NAMALWA (cell line): Measurements from ENCODE around the gene NPIPB9.
A peak's percentile ranks its signal among the peaks of the same experiment; 100 is the strongest.
"Not testable (repeated sequence)": the region's sequence is repeated elsewhere in the genome, so short reads cannot be mapped to it uniquely, and the experiment has no call there.

Source experiments
- DNase-seq: peaks from one replicate; pipeline ENCODE4 v3.0.0-alpha.2; 2015; ENCODE audit warnings: low spot score

NPIPB9 gene

DNA sequence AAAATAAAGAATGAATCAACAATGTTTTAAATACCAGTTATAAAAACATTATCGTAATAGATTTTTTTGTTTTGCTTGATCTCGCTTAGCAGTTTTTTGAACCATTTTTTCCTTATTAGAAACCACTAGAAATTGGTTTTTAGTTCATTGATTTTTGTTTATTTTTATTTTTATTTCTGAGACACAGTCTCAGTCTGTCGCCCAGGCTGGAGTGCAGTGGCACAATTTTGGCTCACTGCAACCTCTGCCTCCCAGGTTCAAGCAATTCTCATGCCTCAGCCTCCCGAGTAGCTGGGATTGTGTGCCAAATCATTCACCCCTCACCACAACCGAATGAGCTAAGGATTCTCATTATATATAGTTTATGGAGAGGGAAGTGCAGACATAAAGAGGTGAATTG is at the start of gene NPIPB9:
NPIPB9 (plus strand) TSS at position 301 of the 400 bp plus-strand sequence.
- not testable (repeated sequence) for DNase-seq

DNA sequence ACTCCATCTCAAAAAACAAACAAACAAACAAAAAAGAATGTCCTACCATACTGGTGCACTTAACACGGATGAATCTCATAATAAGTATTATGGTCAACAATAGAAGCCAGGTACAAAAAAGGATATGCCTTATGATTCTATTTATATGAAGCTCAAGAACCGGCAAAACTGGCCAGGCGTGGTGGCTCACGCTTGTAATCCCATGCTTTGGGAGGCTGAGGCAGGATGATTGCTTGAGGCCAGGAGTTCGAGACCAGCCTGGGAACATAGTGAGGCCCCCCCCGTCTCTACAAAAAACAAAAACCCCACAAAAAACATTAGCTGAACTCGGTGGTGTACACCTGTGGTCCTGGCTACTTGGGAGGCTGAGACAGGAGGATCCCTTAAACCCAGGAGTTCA is 47.3 kb upstream of the NPIPB9 start:
- DNase-seq: not testable (repeated sequence)

DNA sequence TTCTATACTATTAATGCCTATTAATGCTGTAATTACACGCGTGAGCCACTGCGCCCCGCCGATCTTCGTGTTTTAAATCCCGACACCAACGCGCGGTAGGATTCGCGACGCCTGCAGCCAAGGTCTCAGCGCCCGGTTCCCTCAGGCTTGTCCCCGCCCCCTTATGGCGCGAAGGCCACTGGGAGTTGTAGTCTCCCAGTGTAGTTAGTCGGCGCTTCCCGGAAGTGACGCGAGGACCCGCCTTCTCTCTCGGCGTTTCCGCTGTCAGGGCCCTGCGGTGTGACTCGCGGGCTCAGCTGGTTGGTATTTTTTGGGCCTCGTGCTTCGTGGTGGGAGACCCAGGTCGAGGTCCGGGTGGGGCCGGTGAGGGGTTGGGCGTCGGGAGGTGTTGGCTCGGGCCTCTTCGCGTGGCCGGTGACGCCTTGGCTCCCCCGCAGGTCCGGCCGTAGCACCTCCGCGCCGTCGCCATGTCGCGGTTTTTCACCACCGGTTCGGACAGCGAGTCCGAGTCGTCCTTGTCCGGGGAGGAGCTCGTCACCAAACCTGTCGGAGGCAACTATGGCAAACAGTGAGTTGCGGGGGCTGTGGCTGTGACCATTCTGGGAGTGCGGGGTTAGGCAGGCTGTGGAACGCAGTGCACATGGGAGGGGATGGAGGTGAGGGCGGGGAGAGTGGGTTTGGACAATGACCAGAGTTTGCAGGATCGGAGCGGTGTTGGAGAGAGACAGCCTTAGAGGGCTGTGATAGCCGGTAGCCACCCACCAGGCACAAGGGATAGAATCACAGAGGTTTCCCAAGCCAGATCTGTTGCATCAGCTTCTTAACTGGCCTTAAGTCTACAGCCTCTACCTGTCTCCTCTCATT is 40.1 kb upstream of the NPIPB9 start, which contains the start of gene EIF3C:
EIF3C (plus strand) TSS at position 245 of the 864 bp plus-strand sequence; CDS start at position 468, 223 bp downstream.
- not testable (repeated sequence) for DNase-seq

DNA sequence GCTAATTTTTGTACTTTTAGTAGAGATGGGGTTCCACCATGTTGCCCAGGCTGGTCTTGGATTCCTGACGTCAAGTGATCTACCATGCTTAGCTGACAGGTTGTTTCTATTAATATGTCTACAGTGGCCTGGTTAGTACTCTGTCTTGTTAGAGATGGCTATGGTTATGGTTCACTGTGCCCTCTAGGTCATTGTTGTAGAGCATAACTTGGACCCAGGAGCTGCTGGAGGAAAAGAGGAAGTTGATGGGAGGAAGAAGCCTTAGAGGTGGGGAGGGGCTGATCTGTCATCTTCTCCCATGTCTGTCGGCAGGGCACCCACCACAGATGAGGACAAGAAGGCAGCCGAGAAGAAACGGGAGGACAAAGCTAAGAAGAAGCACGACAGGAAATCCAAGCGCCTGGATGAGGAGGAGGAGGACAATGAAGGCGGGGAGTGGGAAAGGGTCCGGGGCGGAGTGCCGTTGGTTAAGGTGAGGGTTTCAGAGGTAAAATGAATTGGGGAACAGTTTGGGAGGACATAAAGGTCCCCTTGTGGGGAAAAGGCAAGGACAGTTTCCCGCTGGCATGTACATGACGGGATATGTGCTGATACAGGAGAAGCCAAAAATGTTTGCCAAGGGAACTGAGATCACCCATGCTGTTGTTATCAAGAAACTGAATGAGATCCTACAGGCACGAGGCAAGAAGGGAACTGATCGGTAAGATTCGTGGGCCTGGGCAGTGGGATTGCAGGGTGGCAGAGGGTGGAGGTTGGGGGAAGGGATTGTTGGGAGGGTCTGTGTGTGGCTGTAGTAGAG is 28.5 kb upstream of the NPIPB9 start:
- DNase-seq: not testable (repeated sequence)

DNA sequence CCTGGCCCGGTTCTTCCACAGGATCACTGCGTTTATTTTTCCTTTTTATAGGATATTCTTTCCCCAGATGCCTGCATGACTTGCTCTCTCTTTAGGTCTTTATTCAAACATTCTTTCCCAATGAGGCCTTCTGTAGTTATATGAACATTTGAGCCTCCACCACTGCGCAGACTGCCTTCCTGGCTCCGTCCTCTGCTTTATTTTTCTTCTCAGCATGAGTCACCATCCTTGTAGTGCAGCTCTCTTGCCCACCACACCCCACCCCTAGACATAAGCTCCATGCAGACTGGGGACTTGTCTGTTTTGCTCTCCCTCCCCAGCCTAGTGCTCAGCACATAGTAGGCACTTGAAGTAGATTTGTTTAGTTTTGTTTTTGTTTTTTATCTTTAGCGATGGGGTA is 20.3 kb upstream of the NPIPB9 start:
- not testable (repeated sequence) for DNase-seq

DNA sequence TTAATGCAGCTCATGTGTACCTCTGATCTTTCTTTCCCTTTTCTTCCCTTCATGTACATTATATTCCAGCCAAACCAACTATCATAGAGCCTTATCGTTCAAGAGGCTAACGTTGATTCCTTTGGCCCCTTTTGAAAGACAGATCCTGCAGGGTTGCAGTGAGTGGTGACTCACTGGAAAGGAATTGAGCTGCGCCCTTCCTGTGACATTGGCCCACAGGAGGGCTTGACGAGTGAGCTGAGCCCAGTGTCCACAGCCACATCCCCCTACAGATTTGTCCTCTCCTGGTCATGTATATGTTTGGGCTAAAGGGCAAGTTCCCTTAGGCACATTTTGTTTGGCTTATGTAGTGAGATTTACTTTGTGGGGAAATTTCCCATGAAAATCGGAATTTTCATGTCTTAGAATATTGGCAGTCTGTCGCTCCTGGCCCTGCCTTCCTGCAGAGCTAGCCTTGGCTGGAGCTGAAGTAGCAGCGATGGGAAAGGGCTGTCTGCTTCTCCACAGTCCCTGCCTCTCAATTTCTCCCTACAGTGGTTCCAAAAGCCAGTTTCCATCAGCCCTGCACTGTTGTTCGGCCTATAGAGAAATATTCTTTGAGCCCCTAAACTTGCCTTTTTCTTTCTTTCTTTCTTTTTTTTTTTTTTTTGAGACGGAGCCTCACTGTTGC is 19.0 kb upstream of the NPIPB9 start:
- DNase-seq: not testable (repeated sequence)

DNA sequence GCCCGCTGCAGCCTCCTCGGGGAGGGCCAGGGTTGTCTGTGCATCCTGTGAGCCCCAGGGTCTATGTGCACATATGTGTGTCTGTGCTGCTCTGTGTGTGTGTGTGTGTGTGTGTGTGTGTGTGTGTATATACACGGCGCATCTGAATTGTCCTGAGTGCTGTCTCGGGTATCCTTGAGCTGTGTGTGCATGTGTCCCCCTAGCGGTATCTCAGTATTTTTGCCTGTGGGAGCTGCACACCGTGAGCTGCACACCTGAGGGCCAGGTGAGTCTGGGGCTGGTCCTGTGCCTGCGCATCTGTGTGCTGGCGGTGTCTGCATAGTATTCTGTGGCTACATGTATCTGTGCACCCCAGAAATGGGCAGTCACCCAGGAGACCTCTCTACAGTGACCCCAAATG is 11.8 kb upstream of the NPIPB9 start:
- DNase-seq: not testable (repeated sequence)

DNA sequence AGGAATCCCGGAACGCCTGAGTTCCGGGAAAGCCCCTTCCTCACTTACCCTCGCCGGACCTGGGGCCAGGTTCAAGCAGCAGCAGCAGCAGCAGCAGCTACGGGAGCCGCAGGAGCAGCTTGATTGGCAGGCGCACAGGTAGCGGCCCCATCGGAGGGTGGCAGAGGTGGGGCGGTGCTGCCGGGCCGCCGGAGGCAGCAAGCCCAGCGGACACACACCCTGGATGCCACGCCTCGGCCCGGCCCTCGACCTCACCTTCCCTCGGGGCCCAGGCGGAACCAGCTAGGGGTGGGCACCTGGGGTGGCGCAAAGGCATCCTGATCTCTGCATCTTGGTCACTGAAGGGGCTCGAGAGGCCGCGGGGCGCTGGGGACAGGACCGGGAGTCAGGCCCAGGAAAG is 11.0 kb upstream of the NPIPB9 start:
- DNase-seq: not testable (repeated sequence)

DNA sequence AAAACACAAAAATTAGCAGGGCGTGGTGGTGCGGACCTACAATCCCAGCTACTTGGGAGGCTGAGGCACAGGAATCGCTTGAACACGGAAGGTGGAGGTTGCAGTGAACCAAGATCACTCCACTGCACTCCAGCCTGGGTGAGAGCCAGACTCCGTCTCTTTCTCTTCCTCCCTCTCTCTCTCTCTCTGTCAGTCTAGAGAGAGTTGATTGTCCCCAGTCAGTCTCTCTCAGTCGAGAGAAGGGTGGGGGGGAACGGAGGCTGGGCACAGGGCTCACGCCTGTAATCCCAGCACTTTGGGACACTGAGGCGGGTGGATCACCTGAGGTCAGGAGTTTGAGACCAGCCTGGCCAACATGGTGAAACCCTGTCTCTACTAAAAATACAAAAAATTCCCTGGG is 10.3 kb upstream of the NPIPB9 start:
- peak; percentile 1 for DNase-seq

DNA sequence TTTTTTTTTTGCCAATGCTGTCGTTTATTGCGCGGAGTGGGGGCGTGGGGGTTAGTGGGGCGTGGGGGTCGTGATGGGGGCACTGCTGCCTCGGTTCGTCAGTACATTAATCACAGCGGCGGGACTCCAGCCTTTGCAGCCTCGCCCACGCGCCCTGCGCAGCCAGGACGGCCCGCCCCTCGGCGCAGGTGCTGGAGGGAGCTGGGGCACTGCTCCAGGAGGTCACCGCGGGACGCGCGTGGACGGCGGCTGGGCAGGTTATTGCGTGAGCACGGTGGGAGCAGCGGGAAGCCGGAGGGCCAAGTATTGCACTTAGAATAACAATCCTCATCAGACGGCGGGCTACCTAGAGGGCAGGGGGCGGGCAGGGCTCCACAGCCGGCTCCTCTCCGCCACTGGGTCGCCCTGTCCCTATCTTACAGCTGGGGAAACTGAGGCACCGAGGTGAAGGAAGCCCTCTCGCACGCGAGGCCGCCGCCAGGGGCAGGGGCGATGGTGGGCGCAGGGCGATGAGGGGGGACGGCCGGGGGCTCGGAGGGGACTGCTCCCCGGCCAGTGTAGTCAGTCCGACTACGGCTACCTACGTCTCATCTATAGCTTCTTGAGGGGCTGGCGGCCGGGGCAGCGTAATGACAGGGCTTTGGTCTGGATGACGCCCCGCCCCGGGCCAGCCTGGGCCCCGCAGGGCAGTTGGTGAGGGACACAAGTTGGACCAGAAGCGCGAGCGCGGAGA is 4.8 kb upstream of the NPIPB9 start:
- not testable (repeated sequence) for DNase-seq

DNA sequence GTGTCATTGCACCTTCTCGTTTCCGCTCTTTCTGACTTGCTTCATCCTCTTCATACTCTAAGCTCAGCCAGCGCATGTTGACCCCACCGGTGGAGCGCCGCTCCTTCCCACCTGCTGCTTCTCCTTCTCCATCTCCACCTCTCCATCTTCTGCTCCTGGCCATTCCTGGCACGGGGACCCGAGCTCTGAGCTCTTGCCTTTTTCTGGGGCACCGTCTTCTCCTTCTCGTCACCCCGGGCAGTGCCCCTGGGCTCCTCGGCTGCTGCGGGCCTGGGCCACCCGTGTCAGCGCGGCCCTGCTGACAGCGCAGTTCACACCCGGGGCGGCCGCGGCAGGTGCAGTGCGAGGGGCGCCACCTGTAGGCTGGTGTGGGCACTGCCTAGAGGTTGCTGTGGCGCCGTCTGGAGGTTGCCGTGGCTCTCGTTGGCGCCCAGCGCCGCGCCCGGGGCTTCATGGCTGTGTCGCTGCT is 1.6 kb upstream of the NPIPB9 start:
- DNase-seq: not testable (repeated sequence)

DNA sequence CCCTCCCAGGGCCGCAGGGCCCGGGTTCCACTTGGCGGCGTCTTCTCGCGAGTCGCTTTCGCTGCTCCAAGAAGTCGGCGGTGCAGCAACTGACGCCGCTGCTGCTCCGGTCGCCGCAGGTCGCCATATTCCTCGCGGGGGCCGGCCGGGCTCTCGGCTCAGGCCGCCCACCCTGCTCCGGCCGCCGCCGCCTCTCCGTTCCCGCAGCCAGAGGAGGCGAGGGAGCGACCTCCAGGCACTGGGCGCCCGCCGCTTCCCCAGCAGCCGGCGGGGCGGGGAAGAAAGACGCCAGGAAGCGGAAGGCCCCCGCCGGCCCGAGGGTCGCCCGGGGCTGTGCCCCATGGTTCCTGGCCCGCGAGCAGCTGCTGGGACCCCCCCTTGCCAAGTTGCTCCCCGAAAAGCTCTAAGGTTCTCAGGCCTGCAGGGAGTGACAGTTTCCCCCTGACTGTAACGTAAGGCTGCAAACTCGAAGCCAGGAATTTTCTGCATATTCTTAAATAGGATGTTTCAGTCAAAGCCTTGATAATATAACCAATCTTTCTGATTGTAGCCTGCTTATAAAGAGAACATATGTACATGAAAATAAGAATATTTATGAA is 1.0 kb upstream of the NPIPB9 start:
- not testable (repeated sequence) for DNase-seq

DNA sequence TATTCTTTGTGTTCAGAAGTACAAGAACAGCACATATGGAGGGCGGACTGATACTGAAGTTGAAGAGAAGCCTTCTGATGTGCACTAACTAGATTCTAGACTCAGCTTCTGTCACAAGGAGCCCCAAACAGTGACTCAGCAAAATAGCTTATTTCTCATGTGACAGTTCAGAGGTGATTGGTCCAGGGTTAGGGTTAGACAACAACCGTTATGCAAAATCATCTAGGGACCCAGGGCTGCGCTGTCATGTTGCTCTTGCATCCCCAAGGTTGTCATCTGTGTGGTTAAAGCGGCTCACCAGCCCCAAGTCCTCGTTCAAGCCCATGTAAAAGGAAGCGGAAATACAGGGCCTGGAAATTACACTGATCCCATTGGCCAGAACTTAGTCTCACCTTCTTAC is 30.1 kb downstream of the NPIPB9 start:
- not testable (repeated sequence) for DNase-seq

DNA sequence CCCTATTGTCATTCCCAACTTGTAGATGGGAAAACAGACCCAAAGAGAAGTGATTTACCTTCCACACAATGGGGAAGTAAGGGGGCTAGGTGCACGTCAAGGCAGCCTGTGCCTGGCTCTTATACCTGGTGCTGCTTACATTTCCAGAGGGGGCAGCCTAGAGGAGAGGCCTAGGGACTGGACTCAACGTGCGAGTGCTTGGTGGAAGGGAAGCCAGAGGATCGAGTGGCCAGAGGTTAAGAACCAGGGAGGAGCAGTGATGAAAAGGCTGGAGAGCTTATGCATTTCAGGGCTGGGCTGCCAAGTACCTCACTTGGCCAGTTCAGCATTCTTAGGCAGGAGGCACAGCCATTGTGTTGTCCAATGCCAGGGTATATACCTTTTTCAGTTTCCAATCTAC is 30.8 kb downstream of the NPIPB9 start:
- not testable (repeated sequence) for DNase-seq

DNA sequence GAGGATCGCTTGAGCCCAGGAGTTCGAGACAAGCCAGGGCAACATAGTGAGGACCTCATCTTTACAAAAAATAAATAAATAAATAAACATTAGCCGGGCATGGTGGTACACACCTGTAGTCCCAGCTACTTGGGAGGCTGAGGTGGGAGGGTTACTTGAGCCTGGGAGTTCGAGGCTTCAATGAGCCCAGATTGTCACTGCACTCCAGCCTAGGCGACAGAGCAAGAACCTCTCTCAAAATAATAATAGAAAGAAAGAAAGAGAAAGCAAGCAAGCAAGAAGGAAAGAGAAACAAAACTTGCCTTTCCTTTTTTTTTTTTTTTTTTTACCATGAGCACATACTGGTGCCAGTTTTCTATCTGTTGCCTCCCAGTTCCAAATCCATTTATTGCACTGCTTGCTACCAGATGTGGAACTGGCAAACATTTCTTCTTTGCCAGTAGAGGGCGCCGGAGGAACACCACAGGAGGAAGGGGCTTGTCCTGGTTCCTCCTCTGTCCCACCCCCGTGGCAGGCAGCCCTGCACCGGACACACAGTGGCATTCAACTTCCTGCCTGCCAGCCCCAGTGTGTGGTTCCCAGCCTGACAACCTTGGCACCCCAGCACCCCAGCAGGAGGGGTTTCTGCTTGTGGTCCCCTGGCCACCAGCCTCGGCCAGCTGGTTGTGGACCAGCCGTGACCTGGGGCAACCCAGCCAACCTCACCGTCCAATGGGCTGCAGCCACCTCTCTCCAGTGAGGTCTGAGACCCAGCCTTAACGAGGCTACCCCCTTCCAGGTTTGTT is 50.8 kb downstream of the NPIPB9 start:
- DNase-seq: not testable (repeated sequence)

DNA sequence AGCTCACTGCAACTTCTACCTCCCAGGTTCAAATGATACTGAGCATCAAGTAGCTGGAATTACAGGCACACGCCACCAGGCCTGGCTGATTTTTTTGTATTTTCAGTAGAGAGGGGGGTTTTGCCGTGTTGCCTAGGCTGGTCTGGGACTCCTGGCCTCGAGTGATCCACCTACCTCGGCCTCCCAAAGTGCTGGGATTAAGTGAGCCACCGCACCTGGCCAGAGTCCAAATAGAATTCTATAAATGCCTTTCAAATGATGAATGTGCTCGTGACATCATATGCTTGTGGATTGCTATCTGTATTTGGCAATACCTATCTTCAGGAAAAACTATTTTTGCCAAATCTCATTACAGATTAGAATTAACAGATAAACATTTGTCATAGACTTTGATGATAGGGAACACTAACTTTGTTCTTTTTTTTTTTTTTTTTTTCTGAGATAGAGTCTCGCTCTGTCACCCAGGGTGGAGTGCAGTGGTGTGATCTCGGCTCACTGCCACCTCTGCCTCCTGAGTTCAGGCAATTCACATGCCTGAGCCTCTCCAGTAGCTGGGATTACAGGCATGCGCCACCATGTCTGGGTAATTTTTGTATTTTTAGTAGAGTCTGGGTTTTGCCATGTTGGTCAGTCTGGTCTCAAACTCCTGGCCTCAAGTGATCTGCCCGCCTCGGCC is 56.0 kb downstream of the NPIPB9 start:
- not testable (repeated sequence) for DNase-seq

DNA sequence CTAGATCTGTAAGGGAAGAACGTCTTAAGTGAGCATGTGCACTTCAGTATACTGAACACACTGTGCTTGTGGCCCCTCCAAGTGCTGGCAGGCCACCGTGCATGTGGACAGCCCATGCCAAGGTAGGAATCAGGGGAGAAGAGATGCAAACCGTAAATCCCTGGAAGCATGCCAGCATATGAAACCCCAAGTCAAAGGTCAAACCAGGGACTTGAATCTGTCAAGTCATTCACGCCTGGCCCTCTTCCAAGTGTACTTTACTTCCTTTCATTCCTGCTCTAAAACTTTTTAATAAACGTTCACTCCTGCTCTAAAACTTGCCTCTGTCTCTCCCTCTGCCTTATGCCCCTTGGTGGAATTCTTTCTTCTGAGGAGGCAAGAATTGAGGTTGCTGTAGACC is 68.4 kb downstream of the NPIPB9 start:
- no peak for DNase-seq

DNA sequence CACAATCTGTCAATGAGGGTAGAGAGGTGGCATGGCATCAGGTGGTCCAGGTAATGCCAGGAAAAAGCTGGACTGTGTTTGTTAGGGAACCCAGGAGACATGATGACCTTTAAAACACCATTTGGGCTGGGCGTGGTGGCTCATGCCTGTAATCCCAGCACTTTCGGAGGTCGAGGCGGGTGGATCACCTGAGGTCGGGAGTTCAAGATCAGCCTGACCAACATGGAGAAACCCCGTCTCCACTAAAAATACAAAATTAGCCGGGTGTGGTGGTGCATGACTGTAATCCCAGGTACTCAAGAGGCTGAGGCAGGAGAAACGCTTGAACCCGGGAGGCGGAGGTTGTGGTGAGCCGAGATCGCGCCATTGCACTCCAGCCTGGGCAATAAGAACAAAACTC is 69.0 kb downstream of the NPIPB9 start:
- DNase-seq: not testable (repeated sequence)

DNA sequence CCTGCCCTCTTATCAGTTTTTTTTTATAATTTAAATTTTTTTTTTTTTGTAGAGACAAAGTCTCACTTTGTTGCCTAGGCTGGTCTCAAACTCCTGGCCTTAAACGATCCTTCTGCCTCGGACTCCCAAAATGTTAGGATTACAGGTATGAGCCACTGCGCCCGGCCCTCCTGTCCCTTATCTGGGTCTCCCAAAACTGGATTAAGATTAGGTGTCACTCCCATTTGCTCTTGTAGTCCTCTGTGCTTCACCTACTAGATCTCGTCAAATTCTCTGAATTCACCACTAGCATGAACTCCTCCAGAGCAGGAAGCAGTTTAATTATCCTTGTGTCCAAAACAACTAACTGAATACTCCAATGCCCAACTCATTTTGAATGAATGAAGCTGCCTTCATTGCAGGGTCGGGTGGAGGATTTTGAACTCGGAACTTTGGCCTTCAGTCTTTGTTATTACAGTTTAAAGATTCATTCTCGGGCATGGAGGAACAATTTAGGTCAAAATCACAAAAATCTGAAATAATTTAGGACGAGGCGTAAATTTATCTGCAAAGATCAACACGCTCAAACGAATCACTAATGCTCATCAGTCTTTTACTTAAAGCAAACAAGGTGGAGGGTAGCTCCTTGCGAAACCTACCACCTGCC is 70.4 kb downstream of the NPIPB9 start:
- DNase-seq: no peak
